Stimulated activated CD8-positive, alpha-beta memory T cell treated with anti-CD3 and anti-CD28 coated beads, Interleukin-15, amount 100 ng/mL, for 48 hours (primary cell): ENCODE results near the gene SLC30A1.
"Not testable (repeated sequence)": the region's sequence is repeated elsewhere in the genome, so short reads cannot be mapped to it uniquely, and the experiment has no call there.

ENCODE experiments used
- DNase-seq, 2 donors: peaks; one replicate each; pipeline ENCODE4 v3.0.0-alpha.2; 2020; ENCODE audit warnings: low read depth in 2 of 2

The SLC30A1 gene, protein sequence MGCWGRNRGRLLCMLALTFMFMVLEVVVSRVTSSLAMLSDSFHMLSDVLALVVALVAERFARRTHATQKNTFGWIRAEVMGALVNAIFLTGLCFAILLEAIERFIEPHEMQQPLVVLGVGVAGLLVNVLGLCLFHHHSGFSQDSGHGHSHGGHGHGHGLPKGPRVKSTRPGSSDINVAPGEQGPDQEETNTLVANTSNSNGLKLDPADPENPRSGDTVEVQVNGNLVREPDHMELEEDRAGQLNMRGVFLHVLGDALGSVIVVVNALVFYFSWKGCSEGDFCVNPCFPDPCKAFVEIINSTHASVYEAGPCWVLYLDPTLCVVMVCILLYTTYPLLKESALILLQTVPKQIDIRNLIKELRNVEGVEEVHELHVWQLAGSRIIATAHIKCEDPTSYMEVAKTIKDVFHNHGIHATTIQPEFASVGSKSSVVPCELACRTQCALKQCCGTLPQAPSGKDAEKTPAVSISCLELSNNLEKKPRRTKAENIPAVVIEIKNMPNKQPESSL

DNA sequence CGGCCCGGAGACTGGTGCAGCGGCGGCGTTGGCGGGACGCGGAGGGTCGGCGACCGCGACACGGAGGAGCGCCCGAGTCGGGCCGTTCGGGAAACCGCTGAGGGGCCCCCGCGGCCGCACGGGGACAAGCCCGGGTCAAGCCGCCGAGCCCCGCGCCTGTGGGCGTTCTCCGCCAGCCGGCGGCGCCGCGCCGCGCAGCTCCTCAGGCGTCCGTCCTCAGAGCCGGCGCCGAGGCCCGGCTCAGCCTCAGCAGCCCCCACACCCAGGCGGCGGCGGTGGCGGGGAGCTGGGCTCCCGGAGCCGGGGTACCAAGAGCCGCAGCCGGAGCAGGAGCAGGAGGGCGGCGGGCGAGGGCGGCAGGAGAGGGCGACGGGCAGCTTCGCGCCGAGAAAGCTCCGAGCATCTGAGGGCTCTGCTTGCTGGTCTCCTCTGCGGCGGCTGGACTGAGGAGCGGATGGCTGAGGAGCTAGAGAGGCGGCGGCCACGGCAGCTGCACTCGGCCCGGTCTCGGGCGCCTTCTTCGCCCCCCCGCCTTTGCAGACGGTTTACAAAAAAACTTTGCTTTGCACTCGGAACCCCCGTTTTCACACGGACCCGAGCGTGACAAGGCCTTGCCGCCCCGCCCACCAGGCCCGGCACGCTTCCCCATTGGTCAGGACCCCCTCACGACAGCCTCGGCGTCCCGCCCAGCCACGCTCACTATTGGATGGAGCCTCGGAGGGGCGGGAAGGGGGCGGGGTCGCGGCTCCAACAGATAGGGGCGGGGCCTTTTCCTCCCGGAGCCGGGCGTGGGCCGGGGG, at the start of gene SLC30A1:
Gene SLC30A1 (minus strand): TSS at position 522 of the 800 bp plus-strand sequence. CDS start 549 bp downstream, outside the sequence.
- DNase-seq, result peak; percentile 99

DNA sequence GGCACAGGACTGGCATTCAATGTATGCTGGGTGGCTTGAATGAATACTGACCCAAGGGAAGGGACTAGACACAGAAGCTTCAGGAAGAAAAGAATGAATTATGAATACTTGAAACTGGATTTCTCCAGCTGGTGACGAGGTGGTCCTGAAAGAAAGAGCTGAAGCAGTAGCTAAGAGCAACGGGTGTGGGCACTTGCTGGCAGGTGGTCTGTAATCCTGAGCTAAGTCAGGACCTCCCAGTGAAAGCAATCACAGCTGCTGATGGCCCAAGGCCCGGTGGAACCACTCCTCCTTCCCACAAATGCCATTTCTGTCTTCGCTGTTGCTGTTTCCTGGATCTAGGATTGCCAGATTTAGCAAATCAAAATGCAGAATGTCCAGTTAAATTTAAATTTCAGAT, 49.5 kb upstream of the SLC30A1 start:
- no peak for DNase-seq

DNA sequence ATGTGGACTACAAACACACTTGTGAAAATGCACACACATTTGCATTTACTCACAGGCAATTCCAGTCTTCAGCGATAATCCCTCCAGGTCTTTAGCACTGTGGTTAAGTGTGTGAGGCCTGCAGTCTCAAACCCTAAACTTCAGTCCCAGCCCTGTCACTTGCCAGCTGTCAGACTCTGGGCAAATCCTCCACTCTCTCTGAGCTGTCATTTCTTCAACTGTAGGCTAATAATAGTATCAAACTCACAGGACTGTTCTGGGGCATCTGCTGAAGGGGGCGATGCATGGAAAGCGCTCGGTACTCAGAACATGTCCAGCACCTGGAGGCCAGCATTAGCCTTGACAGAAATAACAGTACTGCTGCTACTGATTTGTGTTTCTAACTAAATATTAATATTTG, 48.3 kb upstream of the SLC30A1 start:
- no peak for DNase-seq

DNA sequence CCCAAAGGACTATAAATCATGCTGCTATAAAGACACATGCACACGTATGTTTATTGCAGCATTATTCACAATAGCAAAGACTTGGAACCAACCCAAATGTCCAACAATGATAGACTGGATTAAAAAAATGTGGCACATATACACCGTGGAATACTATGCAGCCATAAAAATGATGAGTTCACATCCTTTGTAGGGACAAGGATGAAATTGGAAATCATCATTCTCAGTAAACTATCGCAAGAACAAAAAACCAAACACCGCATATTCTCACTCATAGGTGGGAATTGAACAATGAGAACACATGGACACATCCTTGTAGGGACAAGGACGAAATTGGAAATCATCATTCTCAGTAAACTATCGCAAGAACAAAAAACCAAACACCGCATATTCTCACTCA, 46.9 kb upstream of the SLC30A1 start:
- DNase-seq, result not testable (repeated sequence)

DNA sequence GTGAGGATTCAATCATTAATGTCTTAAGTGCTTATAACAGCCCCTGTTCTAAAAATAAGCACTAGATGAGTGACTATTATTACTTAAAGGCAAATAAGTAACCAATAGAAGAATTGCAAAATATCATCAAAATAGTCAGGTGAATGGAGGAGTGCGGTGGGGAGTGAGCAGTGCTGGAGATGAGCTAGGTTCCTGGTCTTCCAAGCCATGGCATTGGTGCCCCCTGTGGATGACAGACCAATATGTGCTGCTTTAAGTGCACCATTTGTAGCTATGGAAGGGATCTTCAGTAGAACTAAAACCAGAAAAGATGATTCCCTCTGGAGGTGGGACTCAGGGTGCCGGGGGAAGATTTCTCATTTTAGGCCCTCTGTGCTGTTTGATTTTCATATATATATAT, 46.1 kb upstream of the SLC30A1 start:
- DNase-seq, result no peak

DNA sequence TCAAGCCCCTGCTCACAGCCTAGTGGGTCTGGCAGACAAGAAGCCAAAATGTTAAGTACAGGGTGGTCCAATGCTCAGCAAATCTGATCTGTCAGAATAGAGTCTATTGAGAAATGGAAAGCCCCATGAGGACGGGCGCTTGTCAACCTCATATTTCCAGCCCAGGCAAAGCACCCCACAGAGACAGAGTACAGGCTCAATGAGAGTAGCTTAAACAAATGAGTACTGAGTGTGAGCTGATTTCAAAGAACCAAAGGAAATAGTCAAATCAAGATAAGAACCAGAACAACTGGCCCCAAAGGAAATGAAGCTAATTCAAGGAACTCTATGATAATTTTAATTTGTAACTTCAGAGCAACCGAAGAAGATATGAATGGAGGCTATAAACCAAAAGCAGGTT, 44.6 kb upstream of the SLC30A1 start:
- no peak for DNase-seq

DNA sequence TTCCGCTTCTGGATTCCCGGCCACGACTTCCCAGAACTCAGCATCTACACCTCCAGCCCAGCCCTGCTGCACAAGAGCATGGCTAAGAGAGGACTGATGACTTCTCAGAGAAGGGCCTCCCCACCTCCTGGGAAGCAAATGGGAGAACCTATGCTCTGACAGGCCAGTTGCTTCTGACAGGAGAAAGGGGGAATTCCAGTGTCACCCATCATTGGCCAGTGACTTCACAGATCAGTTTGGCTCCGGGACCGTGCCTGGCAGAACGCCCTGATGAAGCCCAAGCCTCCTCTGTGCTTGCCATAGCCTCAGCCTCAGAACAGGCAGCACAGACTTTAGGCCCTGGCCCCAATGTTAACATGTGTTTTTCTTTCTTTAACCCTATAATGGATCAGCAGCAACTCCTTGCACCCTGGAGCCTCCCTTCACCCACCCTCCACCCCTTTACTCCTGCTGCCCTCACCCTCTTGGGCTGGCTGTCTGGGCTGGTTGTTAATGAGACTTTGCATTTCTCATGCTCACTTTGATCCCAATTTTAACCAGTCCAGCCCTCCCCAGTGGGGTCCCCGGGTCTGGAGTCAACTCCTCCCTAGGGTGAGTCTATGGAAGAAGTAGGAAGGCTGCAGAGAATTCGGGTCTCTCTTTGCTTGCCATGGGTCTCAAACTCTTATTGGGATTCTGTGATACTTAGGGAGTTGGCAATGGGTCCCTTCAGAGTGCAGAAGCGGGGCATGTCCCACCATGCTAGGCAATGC, 42.7 kb upstream of the SLC30A1 start:
- DNase-seq, result no peak

DNA sequence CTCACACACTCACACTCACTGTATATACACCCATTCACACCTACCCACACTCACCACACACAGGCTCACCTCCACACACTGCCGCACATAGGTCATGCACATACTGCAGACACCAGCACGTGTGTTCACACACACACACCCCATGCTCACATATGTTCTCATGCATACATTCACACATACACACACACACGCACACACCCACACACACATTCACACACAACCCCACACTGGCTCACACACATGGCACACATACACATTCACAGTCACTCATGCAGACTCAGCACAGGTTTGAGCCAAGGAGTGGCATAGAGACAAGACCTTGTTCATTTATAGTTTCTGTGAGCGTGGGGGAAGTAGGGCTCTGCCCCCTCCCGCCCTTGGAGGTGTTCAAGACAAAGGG, 41.1 kb upstream of the SLC30A1 start:
- no peak for DNase-seq

DNA sequence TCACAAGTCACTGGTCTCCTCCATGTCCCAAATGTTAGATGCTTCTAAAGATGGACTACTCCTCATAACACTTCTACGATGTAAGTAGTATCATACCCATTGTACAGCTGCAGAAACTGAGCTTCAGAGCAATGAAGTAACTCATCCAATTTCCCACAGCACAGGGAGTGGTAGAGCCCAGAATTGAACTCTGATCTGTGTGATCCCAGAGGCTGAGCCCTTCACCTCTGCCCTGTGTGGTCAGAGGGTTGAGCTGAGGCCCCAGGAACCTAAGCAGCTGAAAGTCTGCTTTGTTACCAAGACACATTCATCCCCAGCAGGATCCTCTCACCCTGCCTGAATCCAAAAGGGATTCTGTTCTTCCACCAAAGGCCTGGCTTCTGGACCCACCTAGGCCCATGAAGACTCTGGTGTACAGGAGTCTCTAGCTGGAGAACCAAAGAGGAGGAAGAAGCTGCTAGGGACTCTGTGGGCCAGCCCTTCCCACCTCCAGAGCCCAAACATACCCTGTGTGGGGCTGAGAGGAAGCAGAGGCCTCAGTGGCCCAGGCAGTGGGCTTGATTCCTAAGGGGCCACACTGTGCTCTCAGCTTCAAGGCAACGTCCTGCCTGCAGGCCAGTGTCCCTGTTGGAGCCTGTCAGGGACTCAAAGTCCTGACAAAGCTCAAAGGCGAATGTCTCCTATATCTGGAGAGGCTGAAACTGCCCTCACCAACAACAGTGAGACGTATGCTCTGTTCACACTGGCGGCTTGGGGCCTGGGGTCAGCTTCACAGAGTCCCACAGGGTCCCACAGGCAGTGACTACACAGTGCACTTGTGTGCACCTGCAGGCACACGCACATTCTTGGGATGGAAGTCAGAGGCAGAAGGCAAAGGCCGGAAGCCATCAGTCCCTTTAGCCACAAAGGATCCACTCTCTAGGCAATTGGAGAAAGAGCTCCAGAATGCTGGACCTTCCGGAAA, 40.4 kb upstream of the SLC30A1 start:
- DNase-seq, result no peak

DNA sequence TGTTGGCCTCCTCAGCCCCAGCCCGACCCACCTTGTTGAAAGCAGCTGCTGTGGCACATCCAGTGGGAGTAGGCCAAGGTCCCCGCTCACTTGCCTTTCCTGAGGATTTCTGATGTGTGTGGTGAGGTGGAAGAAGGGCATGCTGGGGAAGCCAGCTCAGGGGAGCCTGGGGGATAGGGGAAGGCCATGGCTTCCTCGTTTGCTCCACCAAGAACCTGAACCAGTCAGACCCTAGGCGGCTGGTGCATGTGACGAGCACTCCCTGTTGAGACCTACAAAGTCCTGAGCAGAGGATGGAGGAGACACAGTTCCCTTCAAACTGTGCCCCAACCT, 38.0 kb upstream of the SLC30A1 start:
- DNase-seq, result no peak

DNA sequence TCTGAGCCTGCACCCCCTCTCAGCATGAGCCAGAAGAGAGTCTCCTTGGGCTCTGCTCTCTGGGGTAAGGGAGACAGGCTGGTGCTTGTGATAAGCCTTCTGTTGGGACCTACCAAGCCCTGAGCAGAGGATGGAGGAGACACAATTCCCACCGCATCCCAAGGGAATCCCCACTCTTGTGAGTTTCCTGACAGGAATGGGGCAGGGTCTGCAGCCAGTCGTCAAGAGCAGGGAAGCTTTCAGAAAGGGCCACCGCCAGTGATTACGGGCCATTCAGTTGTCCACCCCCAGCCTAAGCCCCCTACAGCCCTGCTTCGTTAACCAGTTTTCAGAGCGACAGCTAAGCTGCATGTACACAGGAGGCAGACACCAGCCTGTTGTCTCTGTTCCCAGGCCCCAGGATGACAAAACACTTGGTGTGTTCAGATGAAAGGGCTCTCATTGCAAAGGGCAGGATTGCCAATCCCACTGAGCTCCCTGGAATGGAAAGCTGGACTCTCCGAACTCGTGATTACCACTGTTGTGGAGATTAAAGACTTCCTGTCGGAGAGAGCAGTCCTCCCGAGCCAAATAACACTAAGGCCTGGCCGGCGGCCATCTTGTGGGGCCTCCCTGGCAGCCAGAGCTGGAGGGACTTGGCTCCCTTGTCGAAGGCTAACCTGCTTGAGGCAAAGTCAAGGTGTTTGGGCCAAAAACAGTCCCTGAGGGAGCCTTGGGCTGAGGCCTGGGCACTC, 37.4 kb upstream of the SLC30A1 start:
- no peak for DNase-seq

DNA sequence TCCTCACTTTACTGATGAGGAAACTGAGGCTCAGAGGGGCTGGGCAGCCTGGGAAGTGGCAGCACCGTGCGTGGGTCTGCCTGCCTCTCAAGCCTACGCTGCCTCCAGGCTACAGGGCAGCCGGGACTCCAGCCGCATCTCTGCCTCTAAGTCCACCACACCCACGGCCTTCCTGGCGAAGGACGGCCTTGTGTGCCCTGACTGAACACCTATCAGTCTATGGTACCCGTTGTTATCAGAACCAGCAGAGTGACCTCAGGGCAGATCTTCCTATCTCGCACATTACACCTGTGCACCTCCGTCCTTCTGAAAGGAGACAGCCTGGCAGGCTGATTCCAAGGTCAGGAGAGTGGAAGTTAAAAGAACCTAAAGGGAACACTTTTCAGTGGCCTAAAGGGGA, 35.7 kb upstream of the SLC30A1 start:
- no peak for DNase-seq

DNA sequence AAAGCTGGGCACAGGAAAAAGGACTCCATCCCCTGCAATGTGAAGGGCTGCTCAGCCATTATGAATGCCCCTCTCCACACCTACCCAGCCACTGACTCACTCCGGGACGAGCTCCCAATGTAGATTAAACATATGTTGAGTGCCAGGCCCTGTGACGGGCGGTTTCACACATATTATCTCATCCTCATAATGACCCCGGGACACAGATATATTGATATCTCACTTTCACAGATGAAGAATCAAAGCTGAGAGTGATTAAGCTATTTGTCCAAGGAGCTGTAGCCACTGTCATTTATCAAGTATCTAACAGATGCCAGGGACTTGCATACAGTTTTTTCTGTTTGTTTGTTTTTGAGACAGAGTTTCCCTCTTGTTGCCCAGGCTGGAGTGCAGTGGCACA, 35.0 kb upstream of the SLC30A1 start:
- DNase-seq, result no peak

DNA sequence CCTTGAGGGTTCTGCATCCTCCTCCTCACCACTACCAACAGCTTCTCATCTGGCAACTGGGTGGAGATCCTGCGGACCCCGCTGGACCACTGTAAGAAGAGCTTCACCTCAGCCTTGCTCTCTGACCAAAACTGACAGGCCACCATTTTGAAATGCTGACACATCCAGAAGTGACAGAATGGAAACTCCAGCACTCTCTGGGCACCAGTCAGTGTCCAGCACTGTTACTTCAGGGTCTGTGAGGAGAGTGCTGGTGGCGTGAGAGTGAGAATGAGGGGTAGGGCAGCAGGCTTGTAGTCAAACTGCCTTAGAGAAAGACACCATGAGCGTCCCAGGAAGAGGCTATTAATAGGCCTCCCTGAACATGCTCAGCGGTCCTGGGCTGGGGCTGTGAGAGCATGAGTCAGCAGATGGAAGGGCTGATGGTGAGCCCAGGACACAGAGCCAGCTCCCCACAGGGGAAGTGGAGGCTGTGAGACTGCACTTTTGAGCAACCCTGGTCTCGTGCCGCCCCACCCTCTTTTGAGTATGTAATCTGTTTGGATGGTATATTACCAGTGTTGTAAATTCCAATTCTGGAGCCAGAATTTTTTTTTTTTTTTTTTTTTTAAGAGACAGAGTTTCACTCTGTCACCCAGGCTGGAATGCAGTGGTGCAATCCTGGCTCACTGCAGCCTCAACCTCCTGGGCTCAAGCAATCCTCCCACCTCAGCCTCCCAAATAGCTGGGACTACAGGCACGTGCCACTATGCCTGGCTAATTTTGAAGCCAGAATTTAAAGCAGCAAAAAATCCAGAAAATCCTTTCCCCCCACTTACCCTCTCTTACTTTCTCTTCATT, 34.4 kb upstream of the SLC30A1 start:
- no peak for DNase-seq

DNA sequence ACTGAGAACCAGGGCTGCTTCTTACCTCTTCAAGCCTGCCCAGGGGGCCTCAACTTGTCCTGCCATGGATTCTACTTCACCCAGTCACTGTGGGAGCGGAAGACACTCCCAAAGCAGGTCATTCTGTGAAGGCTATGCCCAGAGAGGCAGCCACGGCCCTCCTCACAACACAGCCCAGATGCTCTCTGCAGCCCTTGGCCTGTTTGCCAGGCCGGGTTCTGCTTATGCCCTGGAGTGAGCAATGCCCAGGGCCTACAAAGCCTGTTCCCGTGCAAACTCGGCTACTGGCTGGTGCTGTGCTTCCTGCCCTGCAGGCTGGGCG, 33.8 kb upstream of the SLC30A1 start:
- no peak for DNase-seq

DNA sequence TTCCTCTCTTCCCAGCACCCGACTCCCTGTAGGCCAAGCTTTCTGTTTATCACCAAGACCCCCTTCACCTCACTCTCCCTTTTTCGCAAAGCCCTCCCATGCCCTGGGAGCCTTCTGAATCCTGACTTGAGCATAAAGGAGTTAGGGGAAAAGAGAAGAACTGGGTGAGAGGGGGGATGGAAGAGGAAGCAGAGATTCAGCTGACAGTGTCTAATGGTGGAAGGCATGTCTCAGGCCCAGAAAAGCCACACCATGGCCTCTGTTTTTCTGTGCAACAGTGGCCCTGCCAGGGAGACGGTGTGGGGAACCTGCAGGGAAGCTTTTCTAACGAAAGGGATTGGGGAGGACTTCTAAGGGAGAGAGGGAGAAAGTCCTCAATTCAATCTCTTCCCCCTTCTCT, 32.9 kb upstream of the SLC30A1 start:
- DNase-seq, result no peak

DNA sequence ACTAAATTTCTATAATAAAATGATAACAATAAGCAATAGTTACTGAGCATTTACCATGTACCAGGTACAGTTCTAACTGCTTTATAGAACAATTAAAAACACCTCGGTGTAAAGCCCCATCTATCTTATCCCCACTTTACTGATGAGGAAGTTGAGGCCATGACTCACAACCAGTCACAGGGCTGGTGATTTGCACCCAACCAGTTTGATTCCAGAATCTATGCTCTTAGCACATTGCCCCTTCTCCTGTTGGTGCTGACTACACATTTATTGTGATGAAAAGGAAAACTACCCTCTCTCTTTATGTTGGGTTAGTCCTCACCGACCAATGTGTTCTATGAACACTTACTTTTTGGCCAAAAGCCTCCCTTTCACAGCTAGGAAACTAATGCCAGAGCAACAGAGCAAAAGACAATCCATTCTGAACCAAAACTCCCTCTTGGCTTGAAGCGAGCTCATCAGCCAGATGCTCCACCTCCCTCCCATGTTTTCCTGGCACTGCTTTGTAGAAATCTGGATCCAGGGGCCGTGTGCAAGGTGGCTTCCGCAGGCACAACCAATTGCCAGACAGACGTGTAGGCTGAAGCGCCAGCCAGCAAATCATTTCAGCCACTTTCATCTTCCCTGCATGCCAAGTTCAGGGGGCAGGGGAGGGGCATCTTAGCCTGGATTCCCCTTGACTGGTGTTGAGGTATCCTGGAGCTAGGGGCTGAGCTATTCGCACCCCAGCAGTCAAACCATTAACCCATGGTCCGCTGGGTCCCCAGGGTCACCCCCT, 32.0 kb upstream of the SLC30A1 start:
- DNase-seq, result no peak

DNA sequence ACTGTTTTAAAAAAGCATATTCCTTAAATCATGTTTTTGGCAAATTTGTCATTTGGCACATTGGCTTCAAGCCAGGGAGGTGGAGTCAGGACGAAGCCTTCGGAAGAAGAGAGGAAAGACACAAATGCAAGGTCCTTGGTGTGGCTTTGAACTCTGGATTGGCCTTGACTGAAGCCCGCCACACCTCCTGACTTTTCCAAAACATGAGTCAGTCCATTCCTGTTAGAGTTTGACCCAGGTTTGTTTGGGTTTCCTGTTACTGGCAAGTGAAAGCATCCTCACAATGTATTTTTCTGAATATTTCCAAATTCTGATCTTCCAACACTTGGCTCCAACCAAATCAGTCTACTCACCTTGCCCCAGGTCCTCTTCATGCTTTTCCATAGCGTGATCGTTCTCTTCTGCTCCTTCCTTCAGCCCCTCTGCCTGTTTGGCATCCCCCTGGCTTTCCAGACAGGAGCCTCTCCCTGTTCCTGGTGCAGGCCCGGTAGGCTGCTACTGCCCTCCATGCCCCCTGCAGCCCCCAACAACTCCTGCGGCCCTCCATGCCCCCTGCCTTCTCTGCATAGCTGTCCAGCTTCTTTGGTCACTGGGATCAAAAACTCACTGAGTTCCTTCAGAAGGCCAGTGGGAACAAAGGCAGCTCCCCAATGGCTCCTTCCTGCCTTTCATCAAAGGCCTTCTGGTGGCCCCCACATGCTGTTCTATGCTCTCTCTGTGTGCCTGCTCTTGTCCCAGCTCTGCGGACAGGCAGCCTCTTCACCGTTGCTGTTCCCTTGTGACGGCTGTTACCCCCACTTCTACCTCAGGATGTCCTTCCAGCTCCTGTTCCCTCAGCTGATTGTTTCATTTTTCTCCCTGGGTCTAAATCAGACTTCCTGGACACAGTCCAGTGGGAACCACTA, 30.4 kb upstream of the SLC30A1 start:
- no peak for DNase-seq
